ENCODE measurements around the gene CACNA1C.
"Not testable (repeated sequence)": the region's sequence is repeated elsewhere in the genome, so short reads cannot be mapped to it uniquely, and the experiment has no call there.

Gene CACNA1C

GRCh38 chr12:2477009-2477766, 424.4 kb downstream of the CACNA1C start:
- DNase-seq = no peak

GRCh38 chr12:2479851-2480535, 427.2 kb downstream of the CACNA1C start:
- no peak for DNase-seq

GRCh38 chr12:2481346-2481745, 428.6 kb downstream of the CACNA1C start:
- DNase-seq = no peak

- DNase-seq = no peak
Observed at GRCh38 chr12:2481951-2482350, 429.2 kb downstream of the CACNA1C start.

- DNase-seq = no peak
Observed at GRCh38 chr12:2482938-2483660, 430.3 kb downstream of the CACNA1C start.

- no peak for DNase-seq
Observed at GRCh38 chr12:2483713-2484112, 430.9 kb downstream of the CACNA1C start.

GRCh38 chr12:2484141-2484776, 431.5 kb downstream of the CACNA1C start:
- no peak for DNase-seq

GRCh38 chr12:2485681-2486080, 432.9 kb downstream of the CACNA1C start:
- DNase-seq = no peak

GRCh38 chr12:2486796-2487195, 434.0 kb downstream of the CACNA1C start:
- DNase-seq = no peak

GRCh38 chr12:2487278-2487677, 434.5 kb downstream of the CACNA1C start:
- no peak for DNase-seq

GRCh38 chr12:2488131-2488530, 435.3 kb downstream of the CACNA1C start:
- no peak for DNase-seq

- no peak for DNase-seq
Observed at GRCh38 chr12:2488596-2488995, 435.8 kb downstream of the CACNA1C start.

GRCh38 chr12:2489275-2489674, 436.5 kb downstream of the CACNA1C start:
- no peak for DNase-seq

- DNase-seq = no peak
Observed at GRCh38 chr12:2490831-2491230, 438.0 kb downstream of the CACNA1C start.

GRCh38 chr12:2491349-2491748, 438.6 kb downstream of the CACNA1C start:
- not testable (repeated sequence) for DNase-seq

GRCh38 chr12:2492236-2492635, 439.4 kb downstream of the CACNA1C start:
- DNase-seq = no peak

GRCh38 chr12:2493086-2493485, 440.3 kb downstream of the CACNA1C start:
- DNase-seq = no peak

- no peak for DNase-seq
Observed at GRCh38 chr12:2494486-2495192, 441.9 kb downstream of the CACNA1C start.

- DNase-seq = no peak
Observed at GRCh38 chr12:2495417-2496112, 442.8 kb downstream of the CACNA1C start.

GRCh38 chr12:2498964-2499500, 446.2 kb downstream of the CACNA1C start:
- peak; percentile 46 for DNase-seq

- DNase-seq = no peak
Observed at GRCh38 chr12:2501464-2502191, 448.8 kb downstream of the CACNA1C start.

Data from DMS79 (cell line).